Amygdala (tissue), 56 donors: Measurements from ENCODE around the gene KRT75.
"Not testable (repeated sequence)": the region's sequence is repeated elsewhere in the genome, so short reads cannot be mapped to it uniquely, and the experiment has no call there.

Experiments used
- DNase-seq, 56 donors: peaks; one replicate each; lab custom pipeline; 2025; lab: John Stamatoyannopoulos, UW

The KRT75 gene

GRCh38 chr12:52419656-52420055 is 14.5 kb downstream of the KRT75 start:
- DNase-seq, result no peak

GRCh38 chr12:52418576-52419110 is 15.5 kb downstream of the KRT75 start:
- no peak for DNase-seq

GRCh38 chr12:52417740-52418139 is 16.4 kb downstream of the KRT75 start:
- DNase-seq, result no peak

- DNase-seq, result no peak
Measured at GRCh38 chr12:52416795-52417194, 17.4 kb downstream of the KRT75 start.

- peak in 3 of 56 donors; percentile 16 to 43 (median 41) for DNase-seq
Measured at GRCh38 chr12:52415870-52416750, 18.1 kb downstream of the KRT75 start.

GRCh38 chr12:52414936-52415335 is 19.2 kb downstream of the KRT75 start:
- no peak for DNase-seq

GRCh38 chr12:52413782-52414345 is 20.3 kb downstream of the KRT75 start:
- no peak for DNase-seq

- no peak for DNase-seq
Measured at GRCh38 chr12:52413202-52413601, 21.0 kb downstream of the KRT75 start.

GRCh38 chr12:52411815-52412214 is 22.4 kb downstream of the KRT75 start:
- DNase-seq, result no peak

- DNase-seq, result not testable (repeated sequence)
Measured at GRCh38 chr12:52410589-52411248, 23.5 kb downstream of the KRT75 start.

GRCh38 chr12:52407918-52408317 is 26.3 kb downstream of the KRT75 start:
- DNase-seq, result no peak

- DNase-seq, result no peak
Measured at GRCh38 chr12:52405922-52406385, 28.2 kb downstream of the KRT75 start, which contains the start of gene KRT82. Gene KRT82 (minus strand): TSS chr12:52406335. CDS start chr12:52406277, 58 bp downstream.

- no peak for DNase-seq
Measured at GRCh38 chr12:52404951-52405350, 29.2 kb downstream of the KRT75 start.

- DNase-seq, result no peak
Measured at GRCh38 chr12:52403561-52403960, 30.6 kb downstream of the KRT75 start.

GRCh38 chr12:52402873-52403540 is 31.2 kb downstream of the KRT75 start:
- DNase-seq, result no peak

- no peak for DNase-seq
Measured at GRCh38 chr12:52402377-52402776, 31.8 kb downstream of the KRT75 start.

GRCh38 chr12:52401926-52402325 is 32.2 kb downstream of the KRT75 start:
- no peak for DNase-seq

GRCh38 chr12:52401526-52401925 is 32.6 kb downstream of the KRT75 start:
- no peak for DNase-seq

- no peak for DNase-seq
Measured at GRCh38 chr12:52400906-52401305, 33.3 kb downstream of the KRT75 start.

GRCh38 chr12:52399756-52400155 is 34.4 kb downstream of the KRT75 start:
- DNase-seq, result no peak
